ENCODE data around the gene IMPA2. TPM values are rescaled to one million over a fixed set of nuclear protein-coding genes. Genes with fewer than 3 reads are reported as not detected.

The IMPA2 gene
- total and polyA plus RNA-seq, 2 of the 4 experiments (the other 2 are of a cell fraction) = 5.4 to 5.5 TPM

- dilution Hi-C loops (cut with HindIII; ENCODE audit: low sequenced_read_pairs, unreplicated experiment) (no loop called here), intact Hi-C loops (cut with micrococcal nuclease) (loop anchor here (5.0 kb wide), 1 partner anchor 53 kb away; no protein-coding TSS in a partner anchor), in situ Hi-C loops (cut with MboI; ENCODE audit: low sequenced_read_pairs) (no loop called here)
- no peaks in the 10 kb centered on the region for H4K20me1 ChIP-seq (ENCODE audit: insufficient read depth, low read length)
- H3K4me1 ChIP-seq (ENCODE audit: control insufficient read depth, insufficient read depth, low read length) = peaks cover 7% of the 10 kb centered on the region
- H2BK15ac ChIP-seq (ENCODE audit: low read depth, low read length) = no peak overlapping the region
- no peak overlapping the region for H3K14ac ChIP-seq (replicated peaks; ENCODE audit: low read depth, low read length)
- CTCF ChIA-PET = interaction anchor here (1.1 kb wide), 1 partner anchor 46 kb away, joined by 4 read pairs; no protein-coding TSS in a partner anchor
- no peak overlapping the region for H2AFZ ChIP-seq (replicated peaks; ENCODE audit: low read length, poor library complexity)
- H2AK5ac ChIP-seq (ENCODE audit: low read depth, low read length) = no peak overlapping the region
- DNase-seq (no peak), ATAC-seq (ENCODE audit: low read depth) (no peak)
- H3K18ac ChIP-seq (ENCODE audit: low read depth, low read length) = no peak overlapping the region
- no peak overlapping the region for H2BK20ac ChIP-seq (ENCODE audit: low read depth, low read length)
- no peak overlapping the region for H4K5ac ChIP-seq (ENCODE audit: low read depth, low read length)
- no peak overlapping the region for H2AK9ac ChIP-seq (replicated peaks; ENCODE audit: low read depth, low read length, poor library complexity)
- H3K4me2 ChIP-seq (ENCODE audit: low read depth, low read length) = no peak overlapping the region
- no peak overlapping the region for H3K56ac ChIP-seq (ENCODE audit: extremely low read depth, insufficient read depth, low read length)
- no peak for TF ChIP-seq BHLHE40 (IDR thresholded peaks at IDR 0.05; ENCODE audit: low read depth, low read length)
- TF ChIP-seq RAD21 (IDR thresholded peaks at IDR 0.05; ENCODE audit: low read length) = no peak
- no peak for TF ChIP-seq RCOR1 (IDR thresholded peaks at IDR 0.05; ENCODE audit: insufficient replicate concordance, low read length)
- no peak for TF ChIP-seq MAZ (IDR thresholded peaks at IDR 0.05; ENCODE audit: borderline replicate concordance, low read depth, low read length)
- TF ChIP-seq NFE2L2 (IDR thresholded peaks at IDR 0.05; ENCODE audit: low read depth, low read length) = no peak
- TF ChIP-seq SMC3 (IDR thresholded peaks at IDR 0.05; ENCODE audit: low read depth, low read length) = no peak
- no peak for TF ChIP-seq CTCF (conservative IDR thresholded peaks at IDR 0.05; ENCODE audit: low read depth, low read length)
- no peak for TF ChIP-seq MAFK (IDR thresholded peaks at IDR 0.05; ENCODE audit: low read depth, low read length)
- TF ChIP-seq POLR2A (IDR thresholded peaks at IDR 0.05; ENCODE audit: low read depth, low read length) = no peak
- no peak for TF ChIP-seq FOS (IDR thresholded peaks at IDR 0.05; ENCODE audit: low read depth, low read length)
- TF ChIP-seq CHD1 (IDR thresholded peaks at IDR 0.05; ENCODE audit: low read depth, low read length) = no peak
- TF ChIP-seq USF2 (IDR thresholded peaks at IDR 0.05; ENCODE audit: low read depth, low read length) = no peak
- TF ChIP-seq ELK1 (IDR thresholded peaks at IDR 0.05; ENCODE audit: borderline replicate concordance, low read depth, low read length) = no peak
- no peak for TF ChIP-seq RFX5 (IDR thresholded peaks at IDR 0.05; ENCODE audit: low read depth, low read length)
- TF ChIP-seq CEBPB (IDR thresholded peaks at IDR 0.05; ENCODE audit: low read depth, low read length) = no peak
- no peak for TF ChIP-seq MXI1 (IDR thresholded peaks at IDR 0.05; ENCODE audit: borderline replicate concordance, low read depth, low read length)
- no peaks in the 10 kb centered on the region for H3K36me3 ChIP-seq (ENCODE audit: control insufficient read depth, insufficient read depth, low read length)
- H3K9me1 ChIP-seq (ENCODE audit: insufficient read depth, low read length) = 0 out of 2 replicates have a peak, but pooled peaks cover 6% of the 10 kb centered on the region
- no peak overlapping the region for H2BK5ac ChIP-seq (ENCODE audit: low read depth, low read length, poor library complexity, severe bottlenecking)
- 0 out of 2 replicates have a peak overlapping the region, but pooled peaks have one; percentile 27 for H3K23ac ChIP-seq (ENCODE audit: low read depth, low read length)
- no peak overlapping the region for H2BK120ac ChIP-seq (ENCODE audit: low read depth, low read length)
- no peak overlapping the region for H3K4ac ChIP-seq (ENCODE audit: low read depth, low read length)
- no TSS peak for BruUV-seq (replicated peaks)
- no peak overlapping the region for H4K8ac ChIP-seq (ENCODE audit: low read depth in 2 of 2, low read length in 2 of 2)
- H3K9me3 ChIP-seq (ENCODE audit: control insufficient read depth, insufficient read depth, low read length) = no peaks in the 10 kb centered on the region
- H3K4me3 ChIP-seq (ENCODE audit: insufficient read depth, low read depth, low read length) = no peak overlapping the region
- H3K27ac ChIP-seq (ENCODE audit: insufficient read depth, low read length) = no peak overlapping the region
- H3K79me1 ChIP-seq (ENCODE audit: low read depth in 1 of 2, low read length in 2 of 2) = peaks cover 9 to 16% of the 10 kb centered on the region in 2 experiments; a peak in 2 of 4 replicates
- H3K27me3 ChIP-seq (ENCODE audit: control insufficient read depth, insufficient read depth, low read length) = no peaks in the 10 kb centered on the region
- no peak overlapping the region for H4K91ac ChIP-seq (ENCODE audit: insufficient read depth, low read depth, low read length)
- no peak overlapping the region for H3K9ac ChIP-seq (ENCODE audit: low read depth, low read length)
- 93% methylated on average over 3 of the region's 6 CpGs; no CpG with 5 or more reads in 1 of the 2 experiments for WGBS, 2 experiments (ENCODE audit: extremely low coverage in 2 of 2, insufficient read length in 1 of 2)
- POLR2A ChIA-PET (ENCODE audit: unreplicated experiment) = no interaction called here
Observed at GRCh38 chr18:11984091-11984490, 2.8 kb downstream of the IMPA2 start.
